Fibroblast of lung (primary cell): ENCODE results near the gene SMOC2. TPM values are rescaled to one million over a fixed set of nuclear protein-coding genes. Genes with fewer than 3 reads are reported as not detected.

ENCODE experiments used
- DNase-seq, 2 donors: peaks; one replicate each; pipeline versions ENCODE4 v3.0.0 to v3.0.0-alpha.2; 2010; ENCODE audit warnings: low read depth in 2 of 2
- H2AFZ ChIP-seq: 2 replicates; pipeline ENCODE4 v1.5.1; 2012; ENCODE audit warnings: low read length, control low read depth, inconsistent platforms
- H3K27ac ChIP-seq: 2 replicates; pipeline ENCODE4 v1.5.1; 2011; ENCODE audit warnings: low read length, control low read depth; ENCODE audit not compliant: insufficient read depth
- H3K27me3 ChIP-seq: 2 replicates; pipeline ENCODE4 v1.5.1; 2011; ENCODE audit warnings: mild to moderate bottlenecking, low read length; ENCODE audit not compliant: control insufficient read depth, insufficient read depth
- H3K36me3 ChIP-seq: 2 replicates; pipeline ENCODE4 v1.5.1; 2011; ENCODE audit warnings: low read length; ENCODE audit not compliant: control insufficient read depth, insufficient read depth
- H3K4me1 ChIP-seq: 2 replicates; pipeline ENCODE4 v1.5.1; 2011; ENCODE audit warnings: low read length; ENCODE audit not compliant: control insufficient read depth, insufficient read depth; ENCODE audit errors: extremely low read depth
- H3K4me2 ChIP-seq: 2 replicates; pipeline ENCODE4 v1.5.1; 2011; ENCODE audit warnings: low read length, control low read depth; ENCODE audit not compliant: insufficient read depth; ENCODE audit errors: extremely low read depth
- H3K4me3 ChIP-seq, 4 experiments: fragments of 200-600 bp in 1 of 4; sonication (generic) in 1 of 4; replicated peaks in 1 of 4; 2 replicates each; pipeline ENCODE4 v1.5.1; 2011 to 2016; ENCODE audit warnings: low read length in 4 of 4, low read depth in 3 of 4, mild to moderate bottlenecking in 3 of 4, control low read depth in 2 of 4, inconsistent platforms in 1 of 4, mixed read lengths in 1 of 4; ENCODE audit not compliant: insufficient read depth in 1 of 4; ENCODE audit errors: control extremely low read depth in 1 of 4
- H3K79me2 ChIP-seq: 2 replicates; pipeline ENCODE4 v1.5.1; 2012; ENCODE audit warnings: mild to moderate bottlenecking, low read length, inconsistent platforms; ENCODE audit not compliant: control insufficient read depth, insufficient read depth
- H3K9ac ChIP-seq: 2 replicates; pipeline ENCODE4 v1.5.1; 2011; ENCODE audit warnings: mild to moderate bottlenecking, low read length, control low read depth; ENCODE audit not compliant: insufficient read depth
- H3K9me3 ChIP-seq: 2 replicates; pipeline ENCODE4 v1.5.1; 2012; ENCODE audit warnings: low read depth, low read length; ENCODE audit not compliant: control insufficient read depth, insufficient read depth
- H4K20me1 ChIP-seq: 2 replicates; pipeline ENCODE4 v1.5.1; 2011; ENCODE audit warnings: low read length; ENCODE audit not compliant: control insufficient read depth, insufficient read depth; ENCODE audit errors: extremely low read depth
- CTCF ChIP-seq, 2 donors: IDR thresholded peaks in 1 of 2; conservative IDR thresholded peaks in 1 of 2; 1 replicate in 1 of 2; 2 replicates in 1 of 2; pipeline ENCODE4 v1.5.1; 2011 to 2012; ENCODE audit warnings: low read length in 2 of 2, control low read depth in 1 of 2, inconsistent platforms in 1 of 2, low read depth in 1 of 2, mild to moderate bottlenecking in 1 of 2
- EZH2 ChIP-seq: IDR thresholded peaks from 2 replicates; pipeline ENCODE4 v1.5.1; 2012; ENCODE audit warnings: low read length, control low read depth, mild to moderate bottlenecking; ENCODE audit errors: missing control alignments
- polyA plus RNA-seq, 2 donors: library from polyadenylated mRNA; depleted of rRNA in 1 of 2; stranded (reverse) in 1 of 2; unstranded in 1 of 2; fragments of >200 nt; gene quantifications; 2 replicates each; pipeline ENCODE4 v1.2.1, GENCODE V29; 2011 to 2012; ENCODE audit warnings: missing spikeins in 1 of 2
- total RNA-seq: library from RNA; depleted of rRNA; stranded (reverse); fragments of >200 nt; gene quantifications from 2 replicates; pipeline ENCODE4 v1.2.1, GENCODE V29; 2014

SMOC2 gene
- total and polyA plus RNA-seq, 2 donors (not counting 1 experiment from before 2014, with no cell fraction given) = not detected

DNA sequence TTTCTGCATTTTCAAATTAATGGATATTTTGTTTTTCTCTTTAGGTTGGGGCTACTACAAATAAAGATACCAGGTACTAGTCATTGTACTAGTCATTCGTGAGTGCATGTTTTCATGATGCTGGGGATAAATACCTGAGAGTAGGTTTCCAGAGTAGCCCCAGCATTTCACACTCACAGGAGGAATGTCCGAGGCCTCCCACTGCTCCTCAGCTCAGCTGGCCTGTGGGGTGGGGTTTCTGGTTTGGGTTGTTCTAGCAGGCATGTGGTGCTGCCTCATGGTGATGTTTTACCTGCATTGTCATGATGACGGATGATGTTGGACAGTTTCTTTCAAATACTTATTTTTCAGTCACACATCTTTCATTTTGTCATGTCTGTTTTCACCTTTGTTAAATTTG lies 144.5 kb downstream of the SMOC2 start:
- Histone ChIP-seq H3K36me3 (no peaks in the 10 kb centered on the region), H2AFZ (no peak overlapping the region), H3K4me1 (no peaks in the 10 kb centered on the region), H3K27me3 (no peaks in the 10 kb centered on the region), H3K79me2 (no peaks in the 10 kb centered on the region), H3K9me3 (no peaks in the 10 kb centered on the region), H3K4me3 (no peak overlapping the region), H3K9ac (no peak overlapping the region), H3K27ac (no peak overlapping the region), H4K20me1 (no peaks in the 10 kb centered on the region), H3K4me2 (no peak overlapping the region)
- TF ChIP-seq CTCF (conservative IDR thresholded peaks at IDR 0.05 in 1 of 2, IDR thresholded peaks at IDR 0.05 in 1 of 2; ENCODE audit: low read depth in 1 of 2, low read length in 2 of 2) (no peak), EZH2 (no peak)
- no peak for DNase-seq

DNA sequence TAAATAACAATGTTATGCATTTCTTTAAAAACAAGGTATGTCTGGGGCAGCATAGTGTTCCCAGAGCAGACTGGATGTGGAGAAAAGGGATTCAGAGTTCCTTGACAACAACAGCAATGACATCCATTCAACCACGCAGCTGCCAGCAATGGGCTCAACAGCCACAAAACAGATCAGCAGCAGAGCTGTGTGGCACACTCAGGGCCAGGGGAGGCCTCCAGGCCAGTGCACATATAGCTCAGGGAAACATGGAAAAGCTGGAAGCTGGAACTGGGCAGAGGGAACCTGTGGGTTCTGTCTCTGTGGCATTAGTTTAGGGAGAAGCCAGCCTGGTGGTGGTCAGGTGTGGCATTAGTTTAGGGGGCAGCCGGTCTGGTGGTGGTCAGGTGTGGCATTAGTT lies 148.3 kb downstream of the SMOC2 start:
- H3K4me2 ChIP-seq = no peak overlapping the region
- H3K9me3 ChIP-seq = no peaks in the 10 kb centered on the region
- no peaks in the 10 kb centered on the region for H3K79me2 ChIP-seq
- no peaks in the 10 kb centered on the region for H3K4me1 ChIP-seq
- no peak overlapping the region for H3K4me3 ChIP-seq
- H3K27ac ChIP-seq = no peak overlapping the region
- no peaks in the 10 kb centered on the region for H4K20me1 ChIP-seq
- no peaks in the 10 kb centered on the region for H3K27me3 ChIP-seq
- no peak for TF ChIP-seq CTCF (conservative IDR thresholded peaks at IDR 0.05 in 1 of 2, IDR thresholded peaks at IDR 0.05 in 1 of 2; ENCODE audit: low read depth in 1 of 2, low read length in 2 of 2)
- TF ChIP-seq EZH2 = no peak
- no peak overlapping the region for H2AFZ ChIP-seq
- no peak overlapping the region for H3K9ac ChIP-seq
- DNase-seq = no peak
- no peaks in the 10 kb centered on the region for H3K36me3 ChIP-seq

- Histone ChIP-seq H2AFZ (no peak overlapping the region), H3K79me2 (no peaks in the 10 kb centered on the region), H3K9me3 (no peaks in the 10 kb centered on the region), H3K27ac (no peak overlapping the region), H3K4me3 (no peak overlapping the region), H3K27me3 (no peaks in the 10 kb centered on the region), H4K20me1 (no peaks in the 10 kb centered on the region), H3K36me3 (no peaks in the 10 kb centered on the region), H3K4me1 (no peaks in the 10 kb centered on the region), H3K9ac (no peak overlapping the region), H3K4me2 (no peak overlapping the region)
- no peak for DNase-seq
- TF ChIP-seq EZH2 (no peak), CTCF (conservative IDR thresholded peaks at IDR 0.05 in 1 of 2, IDR thresholded peaks at IDR 0.05 in 1 of 2; ENCODE audit: low read depth in 1 of 2, low read length in 2 of 2) (no peak)
Observed at GRCh38 chr6:168590406-168590805, 149.4 kb downstream of the SMOC2 start.
